H1 (cell line): ENCODE results near the gene RSPO3. TPM values are rescaled to one million over a fixed set of nuclear protein-coding genes. Genes with fewer than 3 reads are reported as not detected.

Experiments
- BCL11A ChIP-seq, 2 experiments: IDR thresholded peaks; one replicate each; pipeline ENCODE4 v1.6.1; 2011; ENCODE audit warnings: low read depth in 2 of 2, low read length in 2 of 2, mild to moderate bottlenecking in 2 of 2
- CHD2 ChIP-seq: IDR thresholded peaks from 2 replicates; pipeline ENCODE4 v1.6.1; 2012; ENCODE audit warnings: low read length, improper control_type of control experiment
- EGR1 ChIP-seq: IDR thresholded peaks from 2 replicates; pipeline ENCODE4 v1.6.1; 2011; ENCODE audit warnings: low read depth, low read length, borderline replicate concordance
- KDM4A ChIP-seq: IDR thresholded peaks from one replicate; pipeline ENCODE4 v1.7.1; 2012; ENCODE audit warnings: low read depth, mild to moderate bottlenecking, moderate library complexity, low read length, inconsistent platforms; ENCODE audit not compliant: severe bottlenecking
- PHF8 ChIP-seq: fragments of 200-600 bp; sonication (generic); conservative IDR thresholded peaks from 2 replicates; pipeline ENCODE4 v1.7.1; 2012; ENCODE audit warnings: low read depth, mild to moderate bottlenecking, inconsistent platforms, low read length, moderate library complexity
- RBBP5 ChIP-seq: IDR thresholded peaks from 2 replicates; pipeline ENCODE4 v1.7.1; 2012; ENCODE audit warnings: low read depth, mild to moderate bottlenecking, inconsistent platforms, low read length, moderate library complexity, borderline replicate concordance
- SIRT6 ChIP-seq: IDR thresholded peaks from one replicate; pipeline ENCODE4 v1.7.1; 2012; ENCODE audit warnings: low read length, inconsistent platforms
- TBP ChIP-seq: IDR thresholded peaks from 2 replicates; pipeline ENCODE4 v1.6.1; 2011; ENCODE audit warnings: low read depth, low read length, improper control_type of control experiment
- polyA plus RNA-seq, 7 experiments: library from polyadenylated mRNA; depleted of rRNA in 3 of 7; stranded (reverse) in 5 of 7; unstranded in 2 of 7; fragments of >200 nt in 5 of 7; fragments of 200-250 nt in 2 of 7; gene quantifications; 1 replicate in 5 of 7; 2 replicates in 1 of 7; 4 replicates in 1 of 7; pipeline versions ENCODE4 v1.2.1 to v1.2.3, GENCODE V29; 2011 to 2013; ENCODE audit warnings: missing spikeins in 2 of 7, mixed read lengths in 2 of 7
- total RNA-seq: library from RNA; stranded (reverse); fragmentation: NEBNext Ultra II Directional; extraction: Animal tissue kit (Norgen Biotek cat#: 25700); gene quantifications from 2 replicates; pipeline ENCODE4 v1.2.1, GENCODE V29; 2021
- TF ChIP-seq, protein P1 (sequence below): fragments of 300-600 bp; sonication (generic); IDR thresholded peaks from 2 replicates; pipeline ENCODE4 v1.7.1; 2012; ENCODE audit warnings: low read length, moderate library complexity, mild to moderate bottlenecking, inconsistent platforms; ENCODE audit not compliant: insufficient replicate concordance

RSPO3 gene
- total and polyA plus RNA-seq, 2 of the 8 experiments (the other 6 are each of a cell fraction or from before 2014, with no cell fraction given), result not detected

DNA sequence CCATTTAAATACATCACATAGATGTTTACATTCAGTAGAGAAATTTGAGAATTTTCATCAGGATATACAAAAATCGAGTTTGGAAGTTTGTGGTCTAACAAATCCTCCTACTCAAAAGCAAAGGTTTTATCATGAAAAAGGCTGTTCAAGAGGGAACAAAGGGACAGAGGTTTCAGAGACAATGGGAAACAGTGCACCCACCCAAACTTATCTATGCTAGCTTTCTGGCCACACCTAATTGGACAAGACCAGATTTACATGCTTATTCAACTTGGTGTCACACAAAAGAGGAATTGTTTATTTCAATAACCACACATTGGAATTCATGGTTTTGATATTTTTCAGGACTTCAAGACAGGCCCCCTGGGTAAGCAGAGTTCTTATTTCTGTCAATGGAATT, 28.4 kb upstream of the RSPO3 start (continued):
- TF ChIP-seq, protein P1, sequence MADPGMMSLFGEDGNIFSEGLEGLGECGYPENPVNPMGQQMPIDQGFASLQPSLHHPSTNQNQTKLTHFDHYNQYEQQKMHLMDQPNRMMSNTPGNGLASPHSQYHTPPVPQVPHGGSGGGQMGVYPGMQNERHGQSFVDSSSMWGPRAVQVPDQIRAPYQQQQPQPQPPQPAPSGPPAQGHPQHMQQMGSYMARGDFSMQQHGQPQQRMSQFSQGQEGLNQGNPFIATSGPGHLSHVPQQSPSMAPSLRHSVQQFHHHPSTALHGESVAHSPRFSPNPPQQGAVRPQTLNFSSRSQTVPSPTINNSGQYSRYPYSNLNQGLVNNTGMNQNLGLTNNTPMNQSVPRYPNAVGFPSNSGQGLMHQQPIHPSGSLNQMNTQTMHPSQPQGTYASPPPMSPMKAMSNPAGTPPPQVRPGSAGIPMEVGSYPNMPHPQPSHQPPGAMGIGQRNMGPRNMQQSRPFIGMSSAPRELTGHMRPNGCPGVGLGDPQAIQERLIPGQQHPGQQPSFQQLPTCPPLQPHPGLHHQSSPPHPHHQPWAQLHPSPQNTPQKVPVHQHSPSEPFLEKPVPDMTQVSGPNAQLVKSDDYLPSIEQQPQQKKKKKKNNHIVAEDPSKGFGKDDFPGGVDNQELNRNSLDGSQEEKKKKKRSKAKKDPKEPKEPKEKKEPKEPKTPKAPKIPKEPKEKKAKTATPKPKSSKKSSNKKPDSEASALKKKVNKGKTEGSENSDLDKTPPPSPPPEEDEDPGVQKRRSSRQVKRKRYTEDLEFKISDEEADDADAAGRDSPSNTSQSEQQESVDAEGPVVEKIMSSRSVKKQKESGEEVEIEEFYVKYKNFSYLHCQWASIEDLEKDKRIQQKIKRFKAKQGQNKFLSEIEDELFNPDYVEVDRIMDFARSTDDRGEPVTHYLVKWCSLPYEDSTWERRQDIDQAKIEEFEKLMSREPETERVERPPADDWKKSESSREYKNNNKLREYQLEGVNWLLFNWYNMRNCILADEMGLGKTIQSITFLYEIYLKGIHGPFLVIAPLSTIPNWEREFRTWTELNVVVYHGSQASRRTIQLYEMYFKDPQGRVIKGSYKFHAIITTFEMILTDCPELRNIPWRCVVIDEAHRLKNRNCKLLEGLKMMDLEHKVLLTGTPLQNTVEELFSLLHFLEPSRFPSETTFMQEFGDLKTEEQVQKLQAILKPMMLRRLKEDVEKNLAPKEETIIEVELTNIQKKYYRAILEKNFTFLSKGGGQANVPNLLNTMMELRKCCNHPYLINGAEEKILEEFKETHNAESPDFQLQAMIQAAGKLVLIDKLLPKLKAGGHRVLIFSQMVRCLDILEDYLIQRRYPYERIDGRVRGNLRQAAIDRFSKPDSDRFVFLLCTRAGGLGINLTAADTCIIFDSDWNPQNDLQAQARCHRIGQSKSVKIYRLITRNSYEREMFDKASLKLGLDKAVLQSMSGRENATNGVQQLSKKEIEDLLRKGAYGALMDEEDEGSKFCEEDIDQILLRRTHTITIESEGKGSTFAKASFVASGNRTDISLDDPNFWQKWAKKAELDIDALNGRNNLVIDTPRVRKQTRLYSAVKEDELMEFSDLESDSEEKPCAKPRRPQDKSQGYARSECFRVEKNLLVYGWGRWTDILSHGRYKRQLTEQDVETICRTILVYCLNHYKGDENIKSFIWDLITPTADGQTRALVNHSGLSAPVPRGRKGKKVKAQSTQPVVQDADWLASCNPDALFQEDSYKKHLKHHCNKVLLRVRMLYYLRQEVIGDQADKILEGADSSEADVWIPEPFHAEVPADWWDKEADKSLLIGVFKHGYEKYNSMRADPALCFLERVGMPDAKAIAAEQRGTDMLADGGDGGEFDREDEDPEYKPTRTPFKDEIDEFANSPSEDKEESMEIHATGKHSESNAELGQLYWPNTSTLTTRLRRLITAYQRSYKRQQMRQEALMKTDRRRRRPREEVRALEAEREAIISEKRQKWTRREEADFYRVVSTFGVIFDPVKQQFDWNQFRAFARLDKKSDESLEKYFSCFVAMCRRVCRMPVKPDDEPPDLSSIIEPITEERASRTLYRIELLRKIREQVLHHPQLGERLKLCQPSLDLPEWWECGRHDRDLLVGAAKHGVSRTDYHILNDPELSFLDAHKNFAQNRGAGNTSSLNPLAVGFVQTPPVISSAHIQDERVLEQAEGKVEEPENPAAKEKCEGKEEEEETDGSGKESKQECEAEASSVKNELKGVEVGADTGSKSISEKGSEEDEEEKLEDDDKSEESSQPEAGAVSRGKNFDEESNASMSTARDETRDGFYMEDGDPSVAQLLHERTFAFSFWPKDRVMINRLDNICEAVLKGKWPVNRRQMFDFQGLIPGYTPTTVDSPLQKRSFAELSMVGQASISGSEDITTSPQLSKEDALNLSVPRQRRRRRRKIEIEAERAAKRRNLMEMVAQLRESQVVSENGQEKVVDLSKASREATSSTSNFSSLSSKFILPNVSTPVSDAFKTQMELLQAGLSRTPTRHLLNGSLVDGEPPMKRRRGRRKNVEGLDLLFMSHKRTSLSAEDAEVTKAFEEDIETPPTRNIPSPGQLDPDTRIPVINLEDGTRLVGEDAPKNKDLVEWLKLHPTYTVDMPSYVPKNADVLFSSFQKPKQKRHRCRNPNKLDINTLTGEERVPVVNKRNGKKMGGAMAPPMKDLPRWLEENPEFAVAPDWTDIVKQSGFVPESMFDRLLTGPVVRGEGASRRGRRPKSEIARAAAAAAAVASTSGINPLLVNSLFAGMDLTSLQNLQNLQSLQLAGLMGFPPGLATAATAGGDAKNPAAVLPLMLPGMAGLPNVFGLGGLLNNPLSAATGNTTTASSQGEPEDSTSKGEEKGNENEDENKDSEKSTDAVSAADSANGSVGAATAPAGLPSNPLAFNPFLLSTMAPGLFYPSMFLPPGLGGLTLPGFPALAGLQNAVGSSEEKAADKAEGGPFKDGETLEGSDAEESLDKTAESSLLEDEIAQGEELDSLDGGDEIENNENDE, result no peak
- no peak for TF ChIP-seq SIRT6
- no peak for TF ChIP-seq CHD2
- no peak for TF ChIP-seq TBP
- no peak for TF ChIP-seq PHF8
- TF ChIP-seq KDM4A, result no peak
- TF ChIP-seq EGR1, result no peak
- no peak for TF ChIP-seq RBBP5
- TF ChIP-seq BCL11A (IDR thresholded peaks at IDR 0.05; ENCODE audit: low read depth in 2 of 2, low read length in 2 of 2), result no peak
